Activated T-cell treated with anti-CD3 and anti-CD28 coated beads, Interleukin-2, amount 50 U/mL, for 1 hour (primary cell): ENCODE results near the gene ITM2C.

Experiments
- DNase-seq: peaks from one replicate; pipeline ENCODE4 v3.0.0-alpha.2; 2020

Gene ITM2C

DNA sequence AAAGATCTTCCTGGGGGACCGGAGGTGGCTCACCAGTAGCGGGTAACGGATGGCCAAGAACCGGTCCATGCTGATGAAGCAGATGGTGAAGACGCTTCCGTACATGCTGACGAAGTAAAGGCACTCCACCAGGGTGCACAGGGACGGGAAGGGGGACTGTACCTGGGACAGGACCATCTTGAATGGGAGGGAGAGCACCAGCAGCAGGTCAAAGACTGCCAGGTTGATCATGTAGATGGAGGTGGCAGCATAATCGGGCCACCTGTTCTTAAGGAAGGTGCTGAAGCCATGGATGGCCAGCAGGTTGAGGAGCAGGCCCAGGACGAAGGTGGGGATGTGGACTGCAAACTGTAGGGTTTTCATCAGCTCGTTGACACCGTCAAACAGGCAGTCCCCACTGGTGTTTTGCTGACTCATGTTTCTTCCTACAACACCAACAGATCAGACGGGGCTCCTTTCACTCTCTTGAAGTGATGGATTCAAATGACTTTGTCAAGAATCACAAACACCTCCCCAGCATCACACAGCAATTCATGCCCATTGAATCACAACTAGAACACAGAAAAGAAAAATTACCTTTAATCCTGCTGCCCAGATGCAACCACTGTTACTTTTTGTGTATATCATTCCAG is 45.9 kb downstream of the ITM2C start:
- no peak for DNase-seq

DNA sequence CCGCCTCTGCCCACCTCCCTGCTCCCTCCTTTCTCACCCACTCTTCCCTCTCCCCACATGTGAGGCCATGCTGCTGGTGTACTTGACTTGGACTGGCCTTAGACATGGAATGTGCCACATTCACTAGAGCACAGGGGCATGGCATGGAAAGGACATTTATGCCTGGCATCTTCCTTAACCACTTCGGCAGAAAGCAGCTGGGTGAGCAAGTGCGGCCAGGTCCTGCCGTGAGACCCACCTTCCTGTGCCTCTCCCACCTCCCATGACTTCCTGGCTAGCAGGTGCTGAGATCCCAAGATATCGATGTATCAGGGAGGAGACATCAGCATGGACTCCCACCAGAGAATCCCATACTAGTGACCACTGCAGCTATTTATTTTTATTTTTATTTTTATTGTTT is 47.3 kb downstream of the ITM2C start:
- DNase-seq, result peak; percentile 1

DNA sequence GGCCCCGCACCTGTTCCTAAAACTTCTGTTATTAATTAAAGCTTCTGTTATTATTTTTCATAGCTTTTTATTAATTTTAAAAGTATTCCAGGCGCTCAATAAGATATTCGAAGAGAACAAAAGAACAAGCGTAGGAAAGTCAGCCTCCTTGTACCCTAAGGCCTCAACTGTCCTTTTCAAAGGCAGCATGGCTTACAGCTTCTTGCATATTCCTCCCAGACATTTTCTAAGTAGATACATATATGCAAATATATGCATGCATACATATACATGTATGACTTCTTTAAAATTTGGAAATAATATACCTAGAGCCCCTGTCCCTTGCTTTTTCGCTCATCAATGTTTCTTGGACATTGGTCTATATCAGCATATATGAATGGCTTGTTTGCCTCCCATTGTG is 48.0 kb downstream of the ITM2C start:
- no peak for DNase-seq

DNA sequence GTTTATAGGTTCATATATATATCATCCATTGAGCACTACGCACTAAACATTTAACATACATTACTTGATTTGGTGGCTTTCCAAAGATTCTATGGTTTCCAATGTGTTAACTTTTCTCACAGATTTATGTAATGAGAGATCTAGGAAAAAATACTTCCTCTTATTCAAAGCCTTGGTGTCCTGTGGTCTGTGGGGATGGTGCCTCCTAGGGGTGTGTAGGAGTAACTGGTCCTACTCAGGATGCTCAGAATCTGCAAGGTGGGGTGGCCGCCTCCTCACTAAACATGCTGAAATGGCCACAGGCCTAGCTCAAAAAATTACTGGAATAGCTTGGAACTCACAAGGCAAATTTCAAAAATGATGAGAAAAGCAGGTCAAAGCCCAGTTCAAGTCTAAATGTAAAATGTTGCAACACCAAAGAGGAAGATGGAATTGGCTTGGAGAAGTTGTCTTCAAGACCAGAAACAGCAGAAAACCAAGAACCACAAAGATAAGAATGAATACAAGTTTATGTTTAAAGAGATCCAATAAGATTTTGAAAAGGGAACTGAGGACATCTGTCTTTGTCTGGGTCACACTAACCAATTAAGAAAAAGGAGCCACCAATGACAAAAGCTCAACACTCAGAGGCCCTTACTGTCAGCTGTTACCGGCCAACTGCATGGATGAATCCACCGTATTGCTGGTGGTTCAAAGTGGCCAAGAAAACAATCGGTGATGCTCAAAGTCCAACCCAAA is 48.8 kb downstream of the ITM2C start:
- DNase-seq, result peak; percentile 7

DNA sequence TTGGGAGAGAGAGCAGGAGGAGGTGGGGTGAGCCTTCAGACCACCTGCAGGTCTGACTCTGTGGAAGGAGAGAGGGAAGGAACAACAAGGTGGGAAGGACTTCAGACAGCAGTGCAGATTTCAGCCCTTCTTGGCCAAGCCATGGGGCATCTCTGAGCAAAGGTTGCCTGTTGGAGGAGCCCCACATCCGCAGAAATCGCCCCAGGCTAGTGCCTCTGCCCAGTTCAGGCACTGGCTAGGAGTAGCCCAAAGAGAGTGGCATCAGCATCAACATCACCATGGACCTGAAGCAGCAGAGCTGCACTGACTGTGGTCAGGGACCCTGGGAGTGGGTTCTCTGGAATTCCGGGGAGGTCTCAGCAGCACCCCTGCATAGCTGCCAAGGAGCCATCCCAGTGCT is 50.1 kb downstream of the ITM2C start:
- peak; percentile 16 for DNase-seq

DNA sequence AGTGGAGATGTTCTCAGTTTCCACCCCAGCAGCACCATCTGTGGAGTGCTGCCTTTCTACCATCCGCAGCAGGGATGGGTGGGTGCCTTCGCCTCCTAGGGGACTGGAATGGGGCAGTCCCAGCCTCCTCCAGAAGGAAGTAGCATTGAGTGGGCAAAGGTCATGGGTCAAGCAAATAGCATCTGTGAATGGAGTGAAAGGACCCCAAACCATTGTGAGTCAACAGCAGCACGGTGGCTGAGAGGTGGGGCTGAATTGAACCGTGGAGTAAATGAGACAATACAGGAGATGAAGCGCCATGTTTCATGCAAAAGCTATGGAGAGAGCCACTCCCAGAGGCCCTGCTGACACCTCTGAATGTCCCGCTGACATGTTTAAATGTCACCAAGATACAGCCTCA is 50.6 kb downstream of the ITM2C start:
- DNase-seq, result peak; percentile 10

DNA sequence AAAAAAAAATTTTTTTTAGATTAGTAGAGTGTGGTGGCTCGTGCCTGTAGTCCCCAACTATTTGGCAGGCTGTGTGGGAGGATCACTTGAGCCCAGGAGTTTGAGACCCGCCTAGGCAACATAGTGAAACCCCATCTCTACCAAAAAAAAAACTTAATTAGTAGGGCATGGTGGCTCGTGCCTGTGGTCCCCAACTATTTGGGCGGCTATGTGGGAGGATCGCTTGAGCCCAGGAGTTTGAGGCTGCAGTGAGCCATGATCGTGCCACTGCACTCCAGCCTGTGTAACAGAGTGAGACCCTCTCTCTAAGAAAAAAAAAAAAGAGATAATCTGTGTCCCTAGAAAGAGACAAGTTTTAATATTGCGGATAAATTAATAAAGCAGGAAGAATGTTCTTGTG is 51.5 kb downstream of the ITM2C start:
- peak; percentile 4 for DNase-seq

DNA sequence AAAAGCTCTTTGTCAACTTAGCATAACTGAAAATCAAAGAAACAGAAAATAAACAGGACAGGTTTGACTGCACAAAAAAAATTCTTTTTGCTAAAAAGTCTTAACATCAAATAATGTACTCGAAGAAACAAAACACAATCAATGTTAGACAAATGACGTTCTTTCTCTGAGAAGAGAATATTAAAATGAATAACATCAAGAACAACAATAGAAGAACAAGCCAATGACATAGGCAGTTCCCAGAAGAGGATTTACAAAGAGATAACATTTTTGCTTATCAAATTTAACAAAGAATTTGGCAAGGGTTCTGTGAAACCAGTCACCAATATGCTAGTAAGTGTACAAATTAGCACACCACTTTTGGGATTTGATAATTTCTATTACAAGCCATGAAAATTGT is 54.5 kb downstream of the ITM2C start:
- no peak for DNase-seq

DNA sequence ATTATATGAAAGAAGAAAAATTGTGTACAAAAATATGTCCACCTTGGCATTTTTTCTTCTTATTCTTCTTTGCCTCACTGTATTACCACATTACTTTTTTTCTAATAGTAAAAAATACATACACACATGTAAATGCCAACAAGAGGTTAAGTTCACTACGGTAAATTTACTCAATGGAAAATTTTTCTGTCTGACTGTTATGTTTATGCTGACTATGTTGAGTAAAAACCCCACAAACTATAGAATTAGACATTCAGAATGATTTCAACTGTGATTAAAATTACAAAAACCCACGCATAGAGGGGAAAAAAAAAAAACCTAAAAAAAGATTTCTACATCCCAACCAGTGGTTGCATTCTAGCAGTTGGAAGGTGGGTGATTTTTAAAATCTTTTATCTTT is 54.9 kb downstream of the ITM2C start:
- no peak for DNase-seq

DNA sequence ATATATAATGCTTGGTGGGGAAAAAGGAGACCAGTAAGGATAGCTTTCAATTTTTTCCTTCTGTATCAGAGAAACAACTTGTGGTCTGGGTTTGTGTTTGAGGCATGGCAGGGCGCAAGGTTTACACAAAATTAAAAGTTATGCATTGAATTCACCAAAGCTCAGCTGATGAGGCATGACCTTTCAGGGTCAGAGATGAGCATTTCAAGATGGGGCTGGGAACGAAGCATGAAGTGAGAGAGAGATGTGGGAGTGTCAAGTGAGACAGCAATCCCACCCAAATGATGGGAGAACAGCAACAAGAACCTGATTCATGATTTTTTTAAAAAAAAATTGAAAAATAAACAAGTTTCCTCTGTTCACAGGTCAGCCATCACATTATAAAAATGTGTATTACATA is 55.4 kb downstream of the ITM2C start:
- DNase-seq, result peak; percentile 10

DNA sequence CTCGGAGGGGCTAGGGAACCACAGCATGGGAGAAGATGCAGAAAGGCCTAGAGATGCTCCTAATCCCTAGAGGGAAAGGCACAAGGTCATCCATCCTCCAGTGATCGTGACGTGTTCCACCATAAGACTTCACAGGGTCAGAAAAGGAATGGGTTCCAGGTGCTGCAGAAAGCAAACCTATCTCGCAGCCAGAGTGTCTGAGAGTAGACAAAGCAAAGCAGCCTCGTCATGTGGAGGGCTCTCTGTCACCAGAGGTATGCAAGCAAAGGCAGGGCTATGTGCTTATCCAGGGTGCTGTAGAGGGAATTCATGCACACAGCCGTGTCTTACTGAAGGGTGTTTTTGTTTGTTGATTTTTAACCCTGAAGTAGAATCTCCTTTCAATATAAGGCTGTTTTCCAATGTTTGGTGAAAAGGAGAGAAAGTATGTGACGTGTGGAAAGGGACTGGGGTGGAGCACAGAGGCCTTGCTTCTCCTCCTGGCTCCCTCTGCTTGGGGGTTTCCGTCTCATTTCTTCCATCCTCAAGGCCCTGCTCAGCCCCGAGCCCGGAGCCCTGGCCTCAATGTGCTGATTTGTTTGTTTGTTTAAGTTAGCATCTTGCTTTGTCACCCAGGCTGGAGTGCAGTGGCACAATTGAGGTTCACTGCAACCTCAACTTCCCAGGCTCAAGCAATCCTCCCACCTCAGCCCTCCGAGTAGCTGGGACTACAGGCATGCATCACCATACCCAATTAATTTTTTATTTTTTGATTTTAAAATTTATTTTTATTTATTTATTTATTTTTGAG is 57.3 kb downstream of the ITM2C start:
- peak; percentile 11 for DNase-seq

DNA sequence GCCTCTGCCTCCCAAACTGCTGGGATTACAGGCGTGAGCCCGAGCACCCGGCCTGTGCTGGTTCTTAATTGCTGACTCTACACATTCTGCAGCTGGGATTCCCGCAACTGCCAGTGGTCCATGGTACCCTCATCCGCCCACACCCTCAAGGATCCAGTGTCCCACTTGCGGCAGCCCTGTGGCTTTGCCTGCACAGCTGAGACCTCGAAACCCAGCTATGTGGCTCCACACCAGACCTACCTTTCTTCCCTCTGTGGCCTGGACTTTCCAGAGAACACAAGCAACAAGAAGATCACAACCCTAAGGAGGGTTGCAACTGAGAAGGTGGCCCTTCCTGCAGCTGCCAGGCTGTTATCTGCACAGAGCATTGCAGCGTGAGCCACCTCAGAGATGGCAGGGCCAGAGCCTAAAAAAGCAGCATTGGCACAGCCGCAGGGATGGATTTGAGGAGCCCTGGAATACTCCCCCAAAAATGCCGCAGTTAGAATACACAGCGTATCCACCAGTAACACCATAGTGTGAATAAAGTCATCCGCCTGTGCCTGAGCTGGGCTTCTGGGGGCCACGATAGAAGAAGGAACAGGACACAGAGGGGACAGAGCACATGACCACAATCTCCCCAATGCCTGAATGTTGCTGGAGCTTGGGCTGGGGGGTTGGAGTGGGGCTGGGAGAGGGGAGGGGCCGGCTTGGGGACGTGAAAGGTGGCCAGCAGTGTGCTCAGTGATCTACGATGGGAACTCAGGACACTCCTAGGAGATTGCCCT is 58.4 kb downstream of the ITM2C start:
- peak; percentile 14 for DNase-seq

DNA sequence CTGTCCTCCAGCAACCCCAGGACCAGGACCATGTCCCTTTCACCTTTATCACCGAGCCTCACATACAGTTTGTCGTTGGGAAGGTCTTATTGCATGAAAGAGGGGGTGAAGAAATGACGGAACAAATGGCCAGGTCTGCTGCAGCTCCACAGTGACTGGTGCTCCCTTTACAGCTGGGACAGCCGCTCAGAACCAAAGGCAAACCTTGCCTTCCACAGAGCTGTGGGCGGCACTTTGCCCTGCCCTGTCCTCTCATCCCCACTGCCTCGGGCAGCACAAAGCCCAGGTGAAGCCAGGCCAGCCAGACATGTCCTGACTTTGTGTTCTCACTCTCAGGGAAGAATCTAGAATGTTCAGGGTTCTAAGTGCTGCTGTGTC is 59.3 kb downstream of the ITM2C start:
- peak; percentile 16 for DNase-seq

DNA sequence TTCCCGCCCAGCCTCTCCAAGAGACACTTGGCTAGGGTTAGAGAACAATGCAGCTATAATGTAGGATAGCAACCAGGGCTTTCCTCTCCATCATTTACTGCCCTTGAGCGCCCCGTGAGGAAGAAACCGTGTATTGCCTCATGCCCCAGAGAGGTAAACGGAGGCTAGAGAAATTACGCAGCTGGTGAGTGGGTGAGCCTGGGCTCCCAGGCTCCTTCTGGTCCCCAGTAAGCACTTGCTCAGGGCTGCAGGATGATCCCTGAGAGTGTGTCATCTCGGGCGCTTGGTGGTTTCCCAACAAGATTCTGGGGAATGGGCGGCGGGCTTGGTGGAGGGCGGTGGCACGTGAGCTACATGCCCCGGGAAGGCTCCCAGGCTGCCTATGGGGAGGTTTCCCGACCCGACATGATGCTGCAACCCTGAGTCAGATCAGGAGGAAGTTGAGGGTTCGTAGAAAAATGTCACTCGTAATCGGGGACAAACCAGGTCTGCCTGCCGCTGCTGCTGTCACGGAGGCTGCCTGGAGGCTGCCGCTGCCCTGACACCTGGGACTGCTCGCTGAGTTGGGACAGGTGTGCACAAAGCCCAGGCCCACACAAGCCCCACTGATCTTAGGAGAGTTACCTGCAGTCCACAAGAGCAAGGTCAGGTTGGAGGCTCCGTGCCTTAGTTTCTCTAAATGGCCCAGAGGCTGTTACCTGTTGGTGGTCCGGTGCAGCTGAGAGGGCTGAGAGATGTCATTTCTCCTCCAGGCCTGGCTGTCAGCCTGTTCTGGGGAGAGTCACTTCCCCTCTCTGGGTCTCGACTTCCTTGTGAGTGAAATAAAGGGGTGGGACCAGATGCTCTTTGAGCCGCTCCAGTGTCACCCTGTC is 60.0 kb downstream of the ITM2C start, which contains the start of gene GPR55:
Gene GPR55, minus strand, starts transcription at position 773 of the 872 bp plus-strand sequence. CDS start 14,280 bp downstream, outside the sequence.
- peak; percentile 56 for DNase-seq

DNA sequence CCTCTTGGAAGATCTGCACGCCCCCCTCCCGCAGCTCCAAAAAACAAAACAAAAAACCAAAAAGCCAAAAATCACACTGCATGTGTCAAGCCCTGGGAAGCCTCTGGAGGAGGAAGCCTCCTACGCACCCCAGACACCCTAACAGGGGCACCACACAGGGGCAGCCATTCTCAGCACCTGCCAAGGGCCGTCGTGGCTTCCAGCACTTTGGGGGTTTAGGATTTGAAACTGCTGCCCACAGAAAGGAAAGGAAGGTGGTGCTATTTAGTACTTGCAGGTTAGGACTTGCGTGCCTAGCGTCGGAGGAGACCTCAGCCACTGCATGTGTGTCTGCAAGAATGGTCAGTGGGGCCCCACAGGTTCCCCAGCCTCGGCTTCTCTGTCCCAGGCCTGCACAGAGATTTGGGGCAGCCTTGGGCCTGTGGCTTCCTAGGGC is 60.7 kb downstream of the ITM2C start:
- DNase-seq, result peak; percentile 23

DNA sequence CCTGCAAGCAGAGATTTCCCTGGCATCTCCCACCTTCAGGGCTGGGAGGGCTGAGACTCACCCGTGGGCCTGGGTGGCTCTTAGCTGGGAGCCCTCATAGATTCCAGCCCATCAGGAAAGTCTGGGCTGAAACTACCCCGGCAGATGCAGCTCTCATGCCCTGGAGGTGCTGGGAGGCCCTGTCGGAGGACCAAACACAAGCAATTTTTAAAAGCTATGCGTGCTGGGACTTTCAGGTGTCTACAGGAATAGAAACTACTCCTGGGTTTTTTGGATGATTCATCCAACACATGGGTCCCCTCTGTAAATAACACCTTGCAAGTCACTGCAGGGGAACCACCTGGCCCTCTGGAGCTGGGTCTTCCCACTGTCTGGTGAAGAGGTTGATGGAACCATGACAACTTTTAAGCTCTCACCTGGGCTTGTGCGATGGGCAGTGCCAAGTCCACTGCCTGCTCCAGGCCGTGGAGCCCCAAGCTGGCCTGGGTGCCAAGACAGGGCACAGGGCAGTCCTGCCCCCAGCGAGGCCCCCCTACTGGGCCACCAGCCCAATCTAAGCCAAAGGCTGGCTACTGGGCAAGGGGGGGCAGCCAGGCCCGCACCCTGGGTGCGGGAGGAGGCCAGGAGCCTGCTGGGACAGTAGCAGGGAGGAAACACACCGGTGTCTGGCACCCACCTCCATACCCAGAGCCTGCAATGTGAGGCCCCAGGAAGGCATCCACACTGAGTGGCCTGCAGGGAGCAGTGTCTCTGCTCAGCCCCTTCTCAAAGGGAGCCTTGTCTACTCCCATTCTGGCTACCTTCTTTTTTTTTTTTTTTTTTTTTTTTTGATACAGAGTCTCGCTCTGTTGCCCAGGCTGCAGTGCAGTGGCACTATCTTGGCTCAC is 61.4 kb downstream of the ITM2C start:
- DNase-seq, result peak; percentile 17

DNA sequence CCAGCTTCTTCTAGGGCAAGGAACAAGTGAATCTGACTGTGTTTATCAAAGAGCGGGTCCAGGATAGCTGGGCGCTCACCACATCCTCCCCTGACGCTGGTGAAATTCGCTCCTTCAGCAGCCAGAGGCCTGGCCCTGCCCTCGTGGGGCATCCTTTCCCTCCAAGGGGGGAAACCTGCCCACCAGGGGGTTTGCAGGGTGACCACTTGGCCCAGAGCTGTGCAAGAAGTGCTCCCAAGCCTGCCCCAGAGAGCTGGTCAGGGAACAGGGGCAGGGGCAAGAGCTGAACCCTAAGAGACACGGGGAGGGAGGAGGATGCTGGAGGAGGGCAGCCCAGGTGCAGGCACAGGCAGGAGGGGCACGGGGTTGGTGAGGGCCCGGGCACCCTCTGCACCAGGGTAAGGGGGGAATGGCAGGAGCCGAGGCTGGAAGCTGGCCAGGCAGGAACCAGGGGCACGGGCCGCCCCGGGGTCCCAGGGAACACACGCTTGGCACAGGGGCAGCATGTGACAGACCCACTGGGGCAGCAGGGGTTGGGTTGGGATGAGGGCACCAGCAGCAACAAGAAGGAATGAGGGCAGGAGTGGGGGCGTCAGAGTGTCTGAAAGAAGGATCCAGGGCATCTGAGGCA is 63.1 kb downstream of the ITM2C start:
- DNase-seq, result peak; percentile 16
